GM18499 (cell line): ENCODE data around the gene OR5H14.
"Not testable (repeated sequence)": the region's sequence is repeated elsewhere in the genome, so short reads cannot be mapped to it uniquely, and the experiment has no call there.

ENCODE experiments used
- ATAC-seq: cut with Tn5 transposase; IDR thresholded peaks from one replicate; pipeline ENCODE4 v1.9.1; 2021; ENCODE audit warnings: moderate number of reproducible peaks; ENCODE audit not compliant: insufficient read depth, unreplicated experiment

OR5H14 gene

GRCh38 chr3:98147179-98147578, at the start of gene OR5H14:
TSS of gene OR5H14 (plus strand) at chr3:98147479. CDS start at chr3:98149386, 1,907 bp downstream.
- ATAC-seq, result no peak

GRCh38 chr3:98099848-98100247, 47.4 kb upstream of the OR5H14 start:
- ATAC-seq, result no peak

DNA sequence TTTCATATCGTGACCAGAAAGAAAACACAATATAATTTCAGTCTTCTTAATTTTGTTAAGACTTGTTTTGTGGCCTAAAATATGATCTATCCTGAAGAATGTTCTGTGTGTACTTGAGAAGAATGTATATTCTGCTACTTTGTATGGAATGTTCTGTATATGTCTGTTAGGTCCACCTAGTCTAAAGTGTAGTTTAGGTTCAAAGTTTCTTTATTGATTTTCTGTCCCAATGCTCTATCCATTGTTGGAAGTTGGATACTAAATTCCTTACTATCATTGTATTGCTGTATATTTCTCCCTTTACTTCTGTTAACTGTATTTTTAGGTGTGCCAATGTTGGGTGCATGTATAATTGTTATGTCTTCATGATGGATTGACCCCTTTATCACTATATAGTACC, 39.1 kb upstream of the OR5H14 start:
- ATAC-seq, result no peak

DNA sequence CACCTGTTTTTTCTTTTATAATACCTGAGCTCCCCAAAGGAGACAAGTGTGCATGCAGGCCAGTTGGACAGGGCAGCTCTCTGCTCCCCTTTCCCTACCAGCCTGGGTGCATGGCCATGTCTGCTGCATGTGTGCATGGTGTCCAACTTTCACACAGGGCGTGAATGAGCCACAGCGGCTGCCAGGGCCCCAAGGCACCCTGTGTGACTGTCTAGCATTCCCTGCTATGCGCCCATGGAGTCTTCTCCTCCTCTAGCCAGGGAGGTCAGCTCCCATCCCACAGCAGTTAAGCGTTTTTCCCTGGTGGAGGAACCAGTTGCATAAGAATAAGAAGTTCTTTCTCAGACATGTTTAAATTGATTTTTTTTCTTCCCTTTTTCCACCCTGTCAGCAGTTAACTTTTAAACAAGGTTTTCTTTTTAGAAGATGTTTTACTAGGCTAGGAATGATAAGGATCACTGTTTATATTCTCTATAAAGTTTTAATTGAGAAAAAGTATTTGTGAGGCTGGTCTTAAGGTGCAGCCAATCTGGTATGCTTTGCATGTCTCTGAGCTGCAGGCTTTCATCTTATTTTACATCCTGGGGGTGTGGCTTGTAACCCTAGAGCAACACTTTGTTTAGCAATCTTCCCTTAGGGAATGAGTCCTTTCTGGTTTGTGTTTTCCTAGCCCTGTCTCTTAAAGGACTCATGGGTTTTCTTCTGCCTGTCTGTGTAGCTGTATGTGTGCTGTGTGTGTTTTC, 37.3 kb upstream of the OR5H14 start:
- no peak for ATAC-seq

DNA sequence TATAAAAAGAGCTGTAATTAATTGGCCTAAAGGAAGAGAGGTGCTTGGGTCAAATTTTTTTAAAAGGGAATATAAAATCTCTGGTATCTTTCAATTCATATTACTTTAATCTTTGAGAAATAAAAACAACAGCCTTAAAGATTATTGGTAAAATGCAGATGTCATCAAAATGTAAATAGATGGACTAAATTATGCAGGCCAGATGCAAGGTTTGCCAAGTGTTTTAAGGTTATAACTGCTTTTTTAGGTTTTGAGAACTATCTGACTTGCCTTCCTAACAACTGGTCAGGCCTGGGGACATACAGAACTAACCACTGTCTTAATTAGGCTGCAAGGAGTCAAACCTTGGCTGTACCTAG, 36.8 kb upstream of the OR5H14 start:
- no peak for ATAC-seq

GRCh38 chr3:98114264-98114663, 33.0 kb upstream of the OR5H14 start:
- ATAC-seq, result no peak

GRCh38 chr3:98115717-98116116, 31.6 kb upstream of the OR5H14 start:
- no peak for ATAC-seq

DNA sequence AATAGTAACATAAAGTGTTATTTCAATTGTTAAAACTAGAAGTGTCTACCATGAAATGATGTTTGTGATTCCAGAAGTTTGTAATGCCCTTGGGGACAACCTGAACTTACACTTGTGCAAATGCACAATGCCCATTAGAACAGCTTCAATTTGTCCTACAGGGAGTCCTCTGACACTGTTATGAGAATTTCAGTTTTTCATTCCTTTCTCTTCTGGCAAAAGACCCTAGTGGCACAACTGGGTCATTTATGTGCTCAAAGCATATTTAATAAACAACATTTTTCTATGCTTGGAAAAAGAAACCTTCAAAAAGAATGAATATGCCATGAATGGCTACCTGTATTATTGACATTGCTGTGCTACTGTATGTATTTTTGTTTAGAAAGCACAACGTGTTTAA, 16.9 kb upstream of the OR5H14 start, which contains the start of gene OR5H1:
OR5H1 (plus strand) TSS at position 301 of the 400 bp plus-strand sequence. CDS start 1,977 bp downstream, outside the sequence.
- ATAC-seq, result no peak

DNA sequence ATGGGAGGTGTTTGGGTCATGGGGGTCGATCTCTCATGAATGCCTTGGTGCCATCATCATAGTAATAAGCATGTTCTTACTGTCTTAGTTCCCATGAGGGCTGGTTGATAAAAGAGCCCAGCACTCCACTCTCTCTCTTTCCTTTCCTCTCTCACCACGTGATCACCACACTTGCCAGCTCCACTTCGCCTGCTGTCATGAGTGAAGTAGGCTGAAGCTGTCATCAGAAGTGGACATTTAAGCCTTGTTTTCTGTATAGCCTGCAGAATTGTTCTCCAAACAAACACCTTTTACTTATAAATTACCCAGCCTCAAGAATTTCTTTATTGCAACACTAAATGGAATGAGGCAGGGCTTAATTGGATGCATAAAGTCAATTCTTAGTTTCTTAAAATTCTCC, 10.6 kb upstream of the OR5H14 start:
- ATAC-seq, result no peak

DNA sequence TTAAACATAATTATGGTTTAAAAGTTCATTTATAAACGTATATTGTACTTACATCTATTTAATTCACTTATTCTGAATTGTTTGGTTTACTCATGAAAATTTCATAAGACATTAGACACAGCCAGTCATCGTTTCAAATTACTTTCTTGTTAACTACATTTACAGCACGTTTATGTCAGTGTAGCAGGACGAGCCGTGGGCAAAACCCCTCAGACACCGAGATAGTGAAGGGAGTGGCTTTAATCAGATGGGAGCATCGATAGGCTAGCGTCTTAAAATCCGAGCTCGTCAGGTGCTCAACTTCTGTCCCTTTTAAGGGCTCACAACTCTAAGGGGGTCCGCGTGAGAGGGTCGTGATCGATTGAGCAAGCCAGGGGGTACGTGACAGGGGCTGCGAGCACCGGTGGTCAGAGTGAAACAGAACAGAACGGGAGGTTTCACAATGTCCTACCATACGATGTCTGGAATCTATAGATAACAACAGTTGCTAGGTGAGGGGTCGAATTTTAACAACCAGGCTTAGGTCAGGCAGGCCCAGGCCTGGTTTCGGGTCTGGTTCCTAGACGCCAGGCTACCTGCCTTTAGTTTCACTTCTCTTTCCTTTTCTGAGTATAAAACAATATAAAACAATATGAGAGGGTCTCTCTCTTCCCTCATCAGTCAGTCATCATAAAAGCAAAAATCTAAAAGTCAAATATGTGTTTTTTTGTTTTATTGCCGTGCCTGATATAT, 9.3 kb upstream of the OR5H14 start:
- ATAC-seq, result not testable (repeated sequence)

DNA sequence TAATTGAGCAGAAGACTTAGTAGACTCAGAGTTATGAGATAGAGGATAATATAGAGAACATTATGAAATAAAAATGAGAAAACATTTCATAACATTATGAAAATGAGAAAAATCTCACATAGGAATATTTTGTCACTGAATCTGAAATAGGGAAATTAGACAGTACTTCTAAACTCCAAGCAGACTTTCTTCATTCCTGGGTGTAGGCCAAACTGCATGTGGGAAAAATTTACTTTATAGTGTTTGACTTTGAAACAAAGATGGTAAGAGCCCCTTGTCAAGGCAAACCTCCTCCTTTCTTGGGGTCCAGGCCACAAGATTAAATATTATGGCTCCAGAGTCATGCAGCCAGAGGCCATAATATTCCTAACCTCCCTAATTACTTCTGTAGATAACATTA, 6.7 kb upstream of the OR5H14 start:
- ATAC-seq, result no peak

DNA sequence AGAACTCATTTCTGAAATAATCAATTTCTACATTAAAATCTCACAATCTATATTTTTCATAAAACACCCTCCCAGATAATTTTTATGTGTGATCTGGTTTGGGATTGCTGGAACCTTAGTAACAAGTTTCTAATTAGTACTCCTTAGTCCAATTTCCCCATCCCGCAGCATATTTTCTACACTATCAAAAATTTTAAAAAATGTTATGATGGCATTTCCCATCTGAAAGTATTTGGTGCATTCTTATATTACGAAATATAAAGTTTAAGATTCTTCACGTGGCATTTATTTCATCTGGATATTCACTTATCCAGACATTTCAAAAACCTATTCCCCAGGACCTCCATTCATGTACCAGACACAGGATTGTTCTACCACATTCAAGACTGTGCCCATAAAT, 1.5 kb downstream of the OR5H14 start:
- ATAC-seq, result no peak

GRCh38 chr3:98149456-98149855, 2.2 kb downstream of the OR5H14 start:
- not testable (repeated sequence) for ATAC-seq

- ATAC-seq, result no peak
Measured at GRCh38 chr3:98151241-98151640, 4.0 kb downstream of the OR5H14 start.

DNA sequence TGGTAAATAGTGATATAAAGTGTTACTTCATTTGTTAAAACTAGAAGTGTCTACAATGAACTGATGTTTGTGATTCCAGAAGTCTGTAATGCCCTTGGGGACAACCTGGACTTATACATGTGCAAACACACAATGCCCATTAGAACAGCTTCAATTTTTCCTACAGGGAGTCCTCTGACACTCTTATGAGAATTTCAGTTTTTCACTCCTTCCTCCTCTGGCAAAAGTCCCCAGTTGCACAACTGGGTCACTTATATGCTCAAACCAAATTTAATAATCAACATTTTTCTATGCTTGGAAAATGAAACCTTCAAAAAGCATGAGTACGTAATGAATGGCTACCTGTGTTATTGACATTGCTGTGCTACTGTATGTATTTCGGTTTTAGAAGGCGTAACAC, 19.1 kb downstream of the OR5H14 start, which contains the start of gene OR5H15:
OR5H15 (plus strand) TSS at position 301 of the 400 bp plus-strand sequence. CDS start 2,004 bp downstream, outside the sequence.
- ATAC-seq, result no peak

GRCh38 chr3:98171071-98171470, 23.8 kb downstream of the OR5H14 start:
- no peak for ATAC-seq

GRCh38 chr3:98172621-98173020, 25.3 kb downstream of the OR5H14 start:
- no peak for ATAC-seq

DNA sequence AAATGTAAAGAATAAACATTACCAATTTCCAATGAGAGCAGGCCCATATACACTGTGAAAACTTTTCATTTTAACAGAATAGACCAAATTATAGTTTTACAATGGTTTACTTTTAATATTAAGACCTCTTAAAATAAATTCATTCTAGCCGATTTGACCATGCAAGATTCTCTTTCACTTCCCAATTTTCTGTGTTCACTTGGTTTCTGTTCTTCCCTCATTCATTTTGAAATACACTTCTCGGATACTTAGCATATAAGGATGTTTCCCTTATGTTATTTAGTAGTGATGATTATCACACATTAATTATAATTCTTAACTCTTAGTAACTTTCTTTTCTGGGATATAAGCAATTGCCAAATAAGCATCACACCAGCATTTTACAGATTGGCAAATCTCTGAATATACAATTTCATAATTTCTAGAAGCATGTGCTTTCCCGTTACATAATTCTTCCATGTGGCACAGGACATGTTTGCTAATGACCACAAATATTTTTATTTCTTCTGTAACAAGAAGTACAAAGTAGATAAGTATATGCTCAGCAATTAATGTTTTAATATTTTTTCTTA, 33.1 kb downstream of the OR5H14 start:
- no peak for ATAC-seq

DNA sequence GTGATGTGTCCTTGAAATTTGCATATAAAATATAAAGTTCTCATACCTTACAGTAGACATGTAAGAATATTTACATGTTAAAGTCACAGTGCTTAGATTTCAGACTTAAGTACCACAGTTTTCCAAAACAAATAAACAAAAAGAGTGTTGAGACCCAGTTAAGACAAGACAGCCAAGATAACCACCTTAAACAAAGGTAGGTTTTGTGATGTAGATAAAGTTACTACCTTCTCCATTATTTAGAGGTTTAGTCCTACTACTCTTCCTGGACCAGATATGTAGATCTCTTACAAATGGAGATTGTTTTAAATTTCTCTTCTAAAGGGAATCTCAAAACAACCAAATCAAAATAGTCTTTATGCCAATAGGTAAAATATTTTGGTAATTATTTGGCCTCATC, 34.9 kb downstream of the OR5H14 start:
- no peak for ATAC-seq

- no peak for ATAC-seq
Measured at GRCh38 chr3:98185180-98185579, 37.9 kb downstream of the OR5H14 start.

DNA sequence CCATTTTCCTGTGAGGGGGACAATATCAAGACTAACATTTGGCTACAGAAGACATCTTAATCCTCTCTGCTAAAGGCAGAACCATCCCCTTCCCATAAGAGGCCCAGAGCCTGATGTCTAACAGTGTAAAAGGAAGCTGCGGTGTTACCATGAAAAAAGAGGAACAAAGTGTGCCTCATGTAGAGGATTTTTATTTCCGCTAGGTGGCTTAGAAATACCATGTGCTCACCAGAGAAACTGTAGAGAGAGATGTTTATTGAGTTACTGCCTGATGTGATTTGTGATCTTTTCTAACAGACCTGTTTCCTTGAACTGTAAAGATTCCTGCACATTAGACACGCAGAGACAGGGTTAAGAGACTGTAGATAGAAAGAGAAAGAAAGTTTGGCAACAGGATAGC, 41.3 kb downstream of the OR5H14 start:
- peak; percentile 94 for ATAC-seq
